CD8-positive, alpha-beta memory T cell (primary cell): ENCODE measurements around the gene SAPCD2. TPM values are rescaled to one million over a fixed set of nuclear protein-coding genes. Genes with fewer than 3 reads are reported as not detected.
A peak's percentile ranks its signal among the peaks of the same experiment; 100 is the strongest.

Experiments
- CTCF ChIA-PET: fragments of 350-600 bp; sonication (Branson Sonifier 250); formaldehyde crosslinking; loops from one replicate; lab custom pipeline; 2021; ENCODE audit warnings: antibody characterized with exemption; lab: Charles Lee
- POLR2A ChIA-PET: fragments of 350-600 bp; sonication (Branson Sonifier 250); formaldehyde crosslinking; loops from one replicate; lab custom pipeline; 2021; ENCODE audit warnings: antibody characterized with exemption; lab: Charles Lee
- DNase-seq, 5 donors: peaks; one replicate each; pipeline versions ENCODE4 v3.0.0 to v3.0.0-alpha.2; 2020 to 2022; ENCODE audit warnings: mixed read lengths in 1 of 5
- H3K27ac ChIP-seq: one replicate; pipeline ENCODE4 v1.7.0; 2013; ENCODE audit warnings: low read depth, mild to moderate bottlenecking, low read length, moderate library complexity
- H3K27me3 ChIP-seq: 2 replicates; pipeline ENCODE4 v1.7.0; 2013; ENCODE audit warnings: low read length, mild to moderate bottlenecking; ENCODE audit not compliant: insufficient read depth, poor library complexity, severe bottlenecking
- H3K36me3 ChIP-seq: 2 replicates; pipeline ENCODE4 v1.7.0; 2013; ENCODE audit warnings: mild to moderate bottlenecking, low read length, moderate library complexity; ENCODE audit not compliant: insufficient read depth
- H3K4me1 ChIP-seq: 2 replicates; pipeline ENCODE4 v1.7.0; 2013; ENCODE audit warnings: mild to moderate bottlenecking, low read length, moderate library complexity; ENCODE audit not compliant: insufficient read depth
- H3K4me3 ChIP-seq: 2 replicates; pipeline ENCODE4 v1.7.0; 2013; ENCODE audit warnings: mild to moderate bottlenecking, low read length
- H3K9me3 ChIP-seq: 2 replicates; pipeline ENCODE4 v1.7.0; 2013; ENCODE audit warnings: mild to moderate bottlenecking, low read length
- H3K27ac Mint-ChIP-seq, 8 donors: one replicate each; pipeline ENCODE4 v1.8.0; 2020 to 2021; ENCODE audit warnings: mixed read lengths in 8 of 8, mild to moderate bottlenecking in 6 of 8, inconsistent platforms in 3 of 8, moderate library complexity in 3 of 8
- H3K27me3 Mint-ChIP-seq, 2 donors: one replicate each; pipeline ENCODE4 v1.8.0; 2020 to 2021; ENCODE audit warnings: mixed read lengths in 2 of 2, mild to moderate bottlenecking in 1 of 2, moderate library complexity in 1 of 2
- H3K36me3 Mint-ChIP-seq, 3 donors: one replicate each; pipeline ENCODE4 v1.8.0; 2020 to 2021; ENCODE audit warnings: mixed read lengths in 3 of 3, inconsistent platforms in 1 of 3, mild to moderate bottlenecking in 1 of 3
- H3K4me1 Mint-ChIP-seq, 3 donors: one replicate each; pipeline ENCODE4 v1.8.0; 2020 to 2021; ENCODE audit warnings: mixed read lengths in 3 of 3, inconsistent platforms in 1 of 3, mild to moderate bottlenecking in 1 of 3
- H3K4me3 Mint-ChIP-seq, 7 donors: one replicate each; pipeline ENCODE4 v1.8.0; 2020 to 2021; ENCODE audit warnings: mixed read lengths in 7 of 7, mild to moderate bottlenecking in 6 of 7, moderate library complexity in 4 of 7, inconsistent platforms in 2 of 7
- H3K9me3 Mint-ChIP-seq, 5 donors: one replicate each; pipeline ENCODE4 v1.8.0; 2020 to 2022; ENCODE audit warnings: mixed read lengths in 5 of 5, mild to moderate bottlenecking in 3 of 5, moderate library complexity in 2 of 5, inconsistent platforms in 1 of 5
- polyA plus RNA-seq: library from polyadenylated mRNA; unstranded; fragments of 300-500 nt; fragmentation: Illumina TruSeq; gene quantifications from one replicate; pipeline ENCODE4 v1.2.3, GENCODE V29; 2021
- total RNA-seq, 2 experiments: library from RNA; stranded (reverse); gene quantifications; one replicate each; pipeline ENCODE4 v1.2.3, GENCODE V29; 2021

The SAPCD2 gene
- total and polyA plus RNA-seq, 3 experiments from 2014 or later = 0.15 to 12.7 (median 11.5) TPM

DNA sequence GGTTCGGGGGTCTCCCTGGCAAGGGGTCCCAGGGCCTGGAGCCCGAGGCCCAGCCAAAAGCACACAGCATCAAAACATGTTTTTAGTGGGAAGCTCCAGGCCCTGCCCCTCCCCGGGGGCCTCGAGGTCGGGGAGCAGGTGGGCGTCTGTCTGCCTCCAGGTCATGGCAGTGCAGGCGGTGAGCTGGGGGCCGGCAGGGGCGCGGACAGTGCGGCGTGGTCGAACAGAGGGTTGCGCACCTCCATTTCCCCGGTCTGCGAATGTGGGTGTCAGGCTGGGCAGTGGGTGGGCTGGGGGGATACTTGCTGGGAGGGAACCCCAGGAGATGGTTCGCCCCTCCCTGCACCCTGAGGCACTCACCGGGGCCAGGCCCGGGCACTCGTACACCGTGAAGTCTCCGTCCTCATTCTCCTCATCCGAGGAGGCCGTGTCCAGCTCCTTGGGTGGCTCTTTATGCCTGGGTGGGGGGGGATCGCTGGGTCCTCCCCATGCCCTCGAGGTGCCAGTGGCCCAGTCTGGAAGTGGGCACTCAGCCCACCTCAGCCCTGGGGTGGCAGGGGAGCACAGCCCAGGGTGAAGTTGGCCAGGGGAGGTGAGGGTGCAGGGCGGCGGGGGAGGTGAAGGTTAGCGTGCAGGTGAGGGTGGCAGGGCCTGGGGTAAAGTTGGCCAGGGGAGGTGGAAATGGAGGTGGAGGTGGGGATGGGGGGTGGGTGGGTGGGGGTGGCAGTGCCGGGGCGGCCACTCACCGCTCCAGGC lies 30.6 kb downstream of the SAPCD2 start:
- Mint-ChIP-seq H3K9me3 (no peaks in the 10 kb centered on the region), H3K4me1 (peaks cover 8 to 17% (median 14%) of the 10 kb centered on the region in 3 donors), H3K4me3 (no peak overlapping the region), H3K27me3 (peaks cover 3 to 8% of the 10 kb centered on the region in 2 donors), H3K27ac (no peak overlapping the region), H3K36me3 (no peaks in the 10 kb centered on the region)
- Histone ChIP-seq H3K4me3 (no peak overlapping the region), H3K4me1 (peaks cover 23% of the 10 kb centered on the region), H3K27ac (no peak overlapping the region), H3K27me3 (peaks cover 7% of the 10 kb centered on the region), H3K36me3 (no peaks in the 10 kb centered on the region), H3K9me3 (no peaks in the 10 kb centered on the region)
- CTCF ChIA-PET = interaction anchor here (0.8 to 1.8 kb wide), 2 partner anchors 28 to 93 kb away, joined by 3 to 6 read pairs; no protein-coding TSS in a partner anchor
- no peak for DNase-seq
- POLR2A ChIA-PET = no interaction called here

DNA sequence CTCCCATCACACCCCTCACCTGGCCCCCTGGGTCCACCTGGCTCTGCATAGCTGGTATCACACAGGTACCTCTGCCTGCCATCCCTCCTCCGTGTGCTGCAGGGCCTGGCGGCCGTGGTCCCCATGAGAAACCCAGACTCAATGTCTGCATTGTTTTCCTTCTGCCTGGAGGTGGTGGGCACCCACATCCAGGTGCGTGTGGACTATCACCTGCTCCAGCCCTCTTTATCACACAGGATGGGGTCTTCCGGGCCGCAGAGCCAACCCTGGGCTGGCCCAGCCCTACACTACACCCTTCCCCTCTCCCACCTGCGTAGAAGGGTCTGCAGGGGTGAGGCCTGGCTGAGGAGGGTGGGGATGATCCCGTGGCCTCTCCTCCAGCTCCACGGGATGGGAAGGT lies 31.4 kb downstream of the SAPCD2 start:
- H3K4me3 Mint-ChIP-seq = no peak overlapping the region
- CTCF ChIA-PET = interaction anchor here (1.4 to 8.9 kb wide), 2 partner anchors 10 to 92 kb away, joined by 5 to 159 read pairs; partner anchors contain the start of genes ABCA2, C8G and FBXW5

GRCh38 chr9:137037483-137037882 lies 32.9 kb downstream of the SAPCD2 start:
- no peaks in the 10 kb centered on the region for H3K36me3 ChIP-seq
- no peak overlapping the region for H3K27ac ChIP-seq
- peaks cover 16% of the 10 kb centered on the region for H3K4me1 ChIP-seq
- no peak overlapping the region for H3K4me3 ChIP-seq
- H3K36me3 Mint-ChIP-seq = no peaks in the 10 kb centered on the region
- ChIA-PET CTCF (interaction anchor here (1.4 to 8.9 kb wide), 5 partner anchors 9 to 249 kb away, joined by 5 to 159 read pairs (median 48); partner anchors contain the start of genes ABCA2, C8G, FBXW5 and NPDC1), POLR2A (no interaction called here)
- H3K4me3 Mint-ChIP-seq = no peak overlapping the region
- H3K27me3 Mint-ChIP-seq = peaks cover 0 to 3% of the 10 kb centered on the region in 2 donors
- DNase-seq = no peak
- H3K27me3 ChIP-seq = no peaks in the 10 kb centered on the region
- no peaks in the 10 kb centered on the region for H3K9me3 ChIP-seq
- no peaks in the 10 kb centered on the region for H3K9me3 Mint-ChIP-seq
- peaks cover 19 to 25% (median 20%) of the 10 kb centered on the region in 3 donors for H3K4me1 Mint-ChIP-seq
- H3K27ac Mint-ChIP-seq = peak overlapping the region in 1 of 8 donors; percentile 39

More for the DNA sequence above, 31.4 kb downstream of the SAPCD2 start:
- Mint-ChIP-seq H3K36me3 (no peaks in the 10 kb centered on the region), H3K27ac (no peak overlapping the region), H3K9me3 (no peaks in the 10 kb centered on the region), H3K27me3 (peaks cover 0 to 4% of the 10 kb centered on the region in 2 donors), H3K4me1 (peaks cover 12 to 15% (median 14%) of the 10 kb centered on the region in 3 donors)
- POLR2A ChIA-PET = no interaction called here
- H3K4me1 ChIP-seq = peaks cover 20% of the 10 kb centered on the region
- H3K4me3 ChIP-seq = no peak overlapping the region
- H3K9me3 ChIP-seq = no peaks in the 10 kb centered on the region
- H3K27me3 ChIP-seq = peaks cover 5% of the 10 kb centered on the region
- no peak for DNase-seq
- H3K36me3 ChIP-seq = no peaks in the 10 kb centered on the region
- H3K27ac ChIP-seq = no peak overlapping the region

DNA sequence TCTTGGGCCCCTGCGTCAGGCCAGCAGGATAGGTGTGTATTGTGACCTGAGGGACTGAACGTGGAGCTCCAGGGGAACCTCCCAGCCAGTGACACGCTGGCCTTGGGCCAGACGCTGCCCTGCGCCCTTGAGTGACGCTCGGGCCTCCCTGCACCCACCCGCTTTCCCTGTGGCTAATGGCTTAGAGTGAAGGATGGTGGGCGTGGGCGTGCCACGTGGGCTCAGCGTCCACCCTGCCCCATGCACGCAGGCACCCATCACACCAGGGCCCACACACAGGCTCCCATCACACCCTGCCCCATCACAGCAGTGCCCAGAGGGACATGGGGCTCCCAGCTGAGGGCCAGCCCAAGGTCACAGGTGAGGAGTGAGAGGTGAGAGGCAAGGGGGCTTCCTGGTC lies 33.3 kb downstream of the SAPCD2 start:
- ChIA-PET CTCF (interaction anchor here (0.7 to 8.9 kb wide), 8 partner anchors 10 to 249 kb away, joined by 3 to 159 read pairs (median 28); partner anchors contain the start of genes C8G, FBXW5, NPDC1 and TMEM141), POLR2A (no interaction called here)
- Mint-ChIP-seq H3K4me1 (peaks cover 23 to 29% (median 24%) of the 10 kb centered on the region in 3 donors), H3K9me3 (no peaks in the 10 kb centered on the region), H3K27me3 (peaks cover 0 to 1% of the 10 kb centered on the region in 2 donors), H3K36me3 (no peaks in the 10 kb centered on the region), H3K27ac (no peak overlapping the region), H3K4me3 (no peak overlapping the region)
- Histone ChIP-seq H3K4me3 (no peak overlapping the region), H3K27ac (no peak overlapping the region), H3K4me1 (peaks cover 21% of the 10 kb centered on the region), H3K9me3 (no peaks in the 10 kb centered on the region), H3K27me3 (no peaks in the 10 kb centered on the region), H3K36me3 (no peaks in the 10 kb centered on the region)
- no peak for DNase-seq

GRCh38 chr9:137035937-137036336 lies 34.4 kb downstream of the SAPCD2 start:
- H3K27me3 Mint-ChIP-seq = no peaks in the 10 kb centered on the region
- H3K9me3 Mint-ChIP-seq = no peaks in the 10 kb centered on the region
- Histone ChIP-seq H3K27ac (no peak overlapping the region), H3K27me3 (no peaks in the 10 kb centered on the region), H3K4me3 (no peak overlapping the region), H3K4me1 (peaks cover 32% of the 10 kb centered on the region), H3K9me3 (no peaks in the 10 kb centered on the region), H3K36me3 (no peaks in the 10 kb centered on the region)
- H3K4me1 Mint-ChIP-seq = peaks cover 27 to 38% (median 28%) of the 10 kb centered on the region in 3 donors
- no peaks in the 10 kb centered on the region for H3K36me3 Mint-ChIP-seq
- DNase-seq = no peak
- POLR2A ChIA-PET = interaction anchor here (0.7 to 1.3 kb wide), 4 partner anchors 11 to 229 kb away, joined by 3 to 6 read pairs (median 4); partner anchors contain the start of genes NPDC1 and RABL6
- H3K4me3 Mint-ChIP-seq = no peak overlapping the region
- CTCF ChIA-PET = interaction anchor here (0.6 to 8.9 kb wide), 50 partner anchors 8 to 309 kb away, joined by 3 to 159 read pairs (median 7); partner anchors contain the start of genes AJM1, C8G, CLIC3 and FBXW5
- H3K27ac Mint-ChIP-seq = no peak overlapping the region

GRCh38 chr9:137035507-137035834 lies 34.9 kb downstream of the SAPCD2 start:
- Histone ChIP-seq H3K4me3 (no peak overlapping the region), H3K27me3 (no peaks in the 10 kb centered on the region), H3K36me3 (no peaks in the 10 kb centered on the region), H3K27ac (no peak overlapping the region), H3K4me1 (peaks cover 36% of the 10 kb centered on the region), H3K9me3 (no peaks in the 10 kb centered on the region)
- ChIA-PET POLR2A (interaction anchor here (0.6 to 2.0 kb wide), 12 partner anchors 9 to 248 kb away, joined by 3 to 18 read pairs (median 5); partner anchors contain the start of genes AJM1, C8G, FBXW5 and NPDC1), CTCF (interaction anchor here (0.6 to 8.9 kb wide), 54 partner anchors 9 to 308 kb away, joined by 3 to 159 read pairs (median 6); partner anchors contain the start of genes AJM1, C8G, CLIC3 and FBXW5)
- H3K36me3 Mint-ChIP-seq = no peaks in the 10 kb centered on the region
- no peaks in the 10 kb centered on the region for H3K9me3 Mint-ChIP-seq
- no peaks in the 10 kb centered on the region for H3K27me3 Mint-ChIP-seq
- DNase-seq = no peak
- peak overlapping the region in 3 of 8 donors; percentile 86 to 91 (median 89) for H3K27ac Mint-ChIP-seq
- peak overlapping the region in 2 of 7 donors; percentile 76 to 78 for H3K4me3 Mint-ChIP-seq
- peaks cover 32 to 42% (median 33%) of the 10 kb centered on the region in 3 donors for H3K4me1 Mint-ChIP-seq

GRCh38 chr9:137034709-137035506 lies 35.4 kb downstream of the SAPCD2 start:
- H3K4me3 Mint-ChIP-seq = peak overlapping the region; percentile 72 to 89 (median 76)
- peak overlapping the region; percentile 75 to 96 (median 89) for H3K27ac Mint-ChIP-seq
- Histone ChIP-seq H3K4me3 (peak overlapping the region; percentile 58), H3K27ac (peak overlapping the region; percentile 38), H3K27me3 (no peaks in the 10 kb centered on the region), H3K4me1 (peaks cover 42% of the 10 kb centered on the region), H3K36me3 (no peaks in the 10 kb centered on the region), H3K9me3 (no peaks in the 10 kb centered on the region)
- ChIA-PET CTCF (interaction anchor here (0.6 to 8.9 kb wide), 60 partner anchors 9 to 308 kb away, joined by 3 to 159 read pairs (median 6); partner anchors contain the start of genes AJM1, C8G, CLIC3 and FBXW5), POLR2A (interaction anchor here (0.6 to 2.0 kb wide), 13 partner anchors 10 to 247 kb away, joined by 3 to 18 read pairs (median 5); partner anchors contain the start of genes AJM1, C8G, FBXW5 and NPDC1)
- H3K4me1 Mint-ChIP-seq = peaks cover 35 to 48% (median 36%) of the 10 kb centered on the region in 3 donors
- H3K27me3 Mint-ChIP-seq = no peaks in the 10 kb centered on the region
- DNase-seq = peak; percentile 81 to 92 (median 83)
- no peaks in the 10 kb centered on the region for H3K36me3 Mint-ChIP-seq
- H3K9me3 Mint-ChIP-seq = no peaks in the 10 kb centered on the region
